ENCODE measurements around the gene GBX1. TPM values are rescaled to one million over a fixed set of nuclear protein-coding genes. Genes with fewer than 3 reads are reported as not detected.

GBX1 gene
- total RNA-seq, 1 experiment from 2014 or later = not detected

DNA sequence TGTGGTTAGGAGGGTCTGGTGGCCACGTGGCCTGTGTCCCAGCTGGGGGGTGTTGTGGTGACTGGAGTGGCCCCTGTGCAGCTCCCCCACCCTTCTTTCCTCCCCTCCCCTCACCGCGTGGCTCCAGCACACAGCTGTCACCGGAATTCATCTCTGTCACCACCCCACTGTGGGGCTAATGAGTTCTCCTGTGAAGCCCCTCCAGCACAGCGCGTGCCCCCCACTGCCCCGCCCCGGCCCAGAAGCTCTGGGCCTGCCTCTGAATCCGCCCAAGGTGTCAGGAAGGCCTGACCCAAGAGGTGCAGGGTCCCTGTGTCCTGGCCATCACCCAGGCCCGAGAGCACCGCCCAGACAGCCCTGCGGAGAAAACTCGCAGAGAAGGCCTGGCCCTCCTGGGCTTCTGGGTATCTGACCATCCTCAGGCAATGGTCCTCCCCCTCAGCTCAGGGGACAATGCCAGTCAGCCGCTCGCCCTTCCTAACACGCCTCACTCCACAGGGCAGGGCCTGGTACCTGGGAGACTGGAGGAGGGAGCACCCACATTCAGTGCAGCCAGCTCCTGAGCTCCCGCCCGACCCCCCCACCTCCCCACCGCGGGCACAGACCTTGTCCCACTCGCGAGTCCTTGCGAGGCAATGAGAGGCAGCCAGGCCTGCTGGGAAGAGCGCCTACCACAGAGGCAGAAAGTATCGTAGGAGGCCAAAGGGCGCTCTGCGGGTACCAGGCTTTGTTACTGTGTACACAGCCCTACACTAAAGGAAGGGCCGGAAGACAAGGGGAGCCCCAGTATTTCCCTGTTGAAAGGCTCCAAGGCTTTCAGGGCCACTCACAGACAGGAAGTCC lies 38.2 kb downstream of the GBX1 start:
- H4K8ac ChIP-seq (replicated peaks; ENCODE audit: insufficient read length, low read depth, low read length) = no peak overlapping the region
- no peak overlapping the region for H2BK15ac ChIP-seq (ENCODE audit: low read depth, low read length)
- H3K23me2 ChIP-seq (ENCODE audit: insufficient read length, low read depth, low read length, poor library complexity, severe bottlenecking) = peaks cover 10% of the 10 kb centered on the region
- peaks cover 3% of the 10 kb centered on the region; the same call in 1 of the 2 replicates for H3K4me1 ChIP-seq (ENCODE audit: insufficient read depth, low read length)
- H3K27ac ChIP-seq (ENCODE audit: insufficient read length, low read depth, low read length) = no peak overlapping the region
- H3K4me3 Mint-ChIP-seq = no peak overlapping the region
- no peak overlapping the region for H2BK20ac ChIP-seq (ENCODE audit: low read depth, low read length, poor library complexity, severe bottlenecking)
- DNase-seq = no peak
- peaks cover 24 to 53% (median 32%) of the 10 kb centered on the region in 3 experiments; a peak in 6 of 7 replicates for H3K36me3 Mint-ChIP-seq (ENCODE audit: insufficient read depth in 1 of 3, low read depth in 3 of 3)
- H4K91ac ChIP-seq (ENCODE audit: insufficient read length, low read depth, low read length) = no peak overlapping the region
- no peaks in the 10 kb centered on the region for H3K79me1 ChIP-seq (ENCODE audit: insufficient read depth, low read depth, low read length, poor library complexity, severe bottlenecking)
- H3K27me3 ChIP-seq (ENCODE audit: insufficient read depth, low read length) = no peaks in the 10 kb centered on the region
- no peak overlapping the region for H2BK5ac ChIP-seq (ENCODE audit: insufficient read length, low read length)
- H3K18ac ChIP-seq (ENCODE audit: insufficient read length, low read depth, low read length) = no peak overlapping the region
- H3K23ac ChIP-seq (ENCODE audit: insufficient read length, low read depth, low read length) = no peak overlapping the region
- peaks cover 14% of the 10 kb centered on the region for H3K27me3 Mint-ChIP-seq (ENCODE audit: low read depth)
- H2AFZ ChIP-seq (ENCODE audit: low read length) = no peak overlapping the region
- H3T11ph ChIP-seq (ENCODE audit: low read length) = no peak overlapping the region
- no peaks in the 10 kb centered on the region for H4K20me1 ChIP-seq (ENCODE audit: control insufficient read depth, insufficient read depth, insufficient read length)
- H2BK12ac ChIP-seq (ENCODE audit: insufficient read length, low read depth, low read length) = no peak overlapping the region
- H3K4ac ChIP-seq (ENCODE audit: low read depth, low read length) = no peak overlapping the region
- TF ChIP-seq, protein P1, sequence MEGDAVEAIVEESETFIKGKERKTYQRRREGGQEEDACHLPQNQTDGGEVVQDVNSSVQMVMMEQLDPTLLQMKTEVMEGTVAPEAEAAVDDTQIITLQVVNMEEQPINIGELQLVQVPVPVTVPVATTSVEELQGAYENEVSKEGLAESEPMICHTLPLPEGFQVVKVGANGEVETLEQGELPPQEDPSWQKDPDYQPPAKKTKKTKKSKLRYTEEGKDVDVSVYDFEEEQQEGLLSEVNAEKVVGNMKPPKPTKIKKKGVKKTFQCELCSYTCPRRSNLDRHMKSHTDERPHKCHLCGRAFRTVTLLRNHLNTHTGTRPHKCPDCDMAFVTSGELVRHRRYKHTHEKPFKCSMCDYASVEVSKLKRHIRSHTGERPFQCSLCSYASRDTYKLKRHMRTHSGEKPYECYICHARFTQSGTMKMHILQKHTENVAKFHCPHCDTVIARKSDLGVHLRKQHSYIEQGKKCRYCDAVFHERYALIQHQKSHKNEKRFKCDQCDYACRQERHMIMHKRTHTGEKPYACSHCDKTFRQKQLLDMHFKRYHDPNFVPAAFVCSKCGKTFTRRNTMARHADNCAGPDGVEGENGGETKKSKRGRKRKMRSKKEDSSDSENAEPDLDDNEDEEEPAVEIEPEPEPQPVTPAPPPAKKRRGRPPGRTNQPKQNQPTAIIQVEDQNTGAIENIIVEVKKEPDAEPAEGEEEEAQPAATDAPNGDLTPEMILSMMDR (conservative IDR thresholded peaks at IDR 0.05) = no peak
- no peak overlapping the region for H4K5ac ChIP-seq (ENCODE audit: insufficient read length, low read depth, low read length)
- no peaks in the 10 kb centered on the region; a peak in 1 of 5 replicates for H3K9me3 Mint-ChIP-seq
- peaks cover 11 to 18% of the 10 kb centered on the region in 2 experiments for H3K4me1 Mint-ChIP-seq
- H3K56ac ChIP-seq (ENCODE audit: insufficient read length, low read depth, low read length) = no peak overlapping the region
- WGBS (ENCODE audit: extremely low coverage, insufficient read length, low lambda C conversion rate) = no CpG with 5 or more reads among the region's 28 CpGs
- H3K79me2 ChIP-seq (ENCODE audit: insufficient read depth, low read length) = no peaks in the 10 kb centered on the region
- H2BK120ac ChIP-seq (ENCODE audit: low read depth, low read length, poor library complexity, severe bottlenecking) = no peak overlapping the region
- H2AK5ac ChIP-seq (ENCODE audit: insufficient read length, low read length) = no peak overlapping the region
- H3K9me3 ChIP-seq (ENCODE audit: control insufficient read depth, low read depth, low read length) = no peaks in the 10 kb centered on the region
- no peak overlapping the region for H3K9ac ChIP-seq (ENCODE audit: extremely low read depth, insufficient read length, low read length)
- H3K27ac Mint-ChIP-seq = no peak overlapping the region
- no peak overlapping the region for H3K4me2 ChIP-seq (ENCODE audit: insufficient read depth, insufficient read length, low read length)
- H3K14ac ChIP-seq (ENCODE audit: insufficient read depth, low read length) = no peak overlapping the region
